KMS-11 (cell line): ENCODE results near the gene PPARGC1A.

ENCODE experiments used
- H2AFZ ChIP-seq: fragments of 200-600 bp; sonication (generic); 2 replicates; pipeline ENCODE4 v1.6.1; 2016; ENCODE audit warnings: antibody characterized with exemption, mixed run types, low read depth
- H3K27ac ChIP-seq: fragments of 200-600 bp; sonication (generic); 2 replicates; pipeline ENCODE4 v1.6.1; 2016; ENCODE audit warnings: mild to moderate bottlenecking, mixed run types
- H3K27me3 ChIP-seq: fragments of 200-600 bp; sonication (generic); 2 replicates; pipeline ENCODE4 v1.6.1; 2017; ENCODE audit warnings: mild to moderate bottlenecking, low read depth, mixed run types, moderate library complexity; ENCODE audit not compliant: insufficient read depth
- H3K36me3 ChIP-seq: fragments of 200-600 bp; sonication (generic); 2 replicates; pipeline ENCODE4 v1.6.1; 2017; ENCODE audit warnings: mild to moderate bottlenecking, mixed run types; ENCODE audit not compliant: insufficient read depth
- H3K4me1 ChIP-seq: fragments of 200-600 bp; sonication (generic); 2 replicates; pipeline ENCODE4 v1.6.1; 2016; ENCODE audit warnings: mild to moderate bottlenecking, low read depth, mixed run types; ENCODE audit not compliant: poor library complexity, severe bottlenecking
- H3K4me2 ChIP-seq: fragments of 200-600 bp; sonication (generic); 2 replicates; pipeline ENCODE4 v1.7.0; 2016; ENCODE audit warnings: mild to moderate bottlenecking, mixed run types
- H3K4me3 ChIP-seq: fragments of 200-600 bp; sonication (generic); IDR thresholded peaks from 2 replicates; pipeline ENCODE4 v1.6.1; 2017; ENCODE audit warnings: low read depth, low read length, mixed read lengths; ENCODE audit not compliant: insufficient read depth
- H3K79me2 ChIP-seq: fragments of 200-600 bp; sonication (generic); 2 replicates; pipeline ENCODE4 v1.6.1; 2016; ENCODE audit warnings: low read depth, mixed run types; ENCODE audit not compliant: insufficient read depth
- H3K9ac ChIP-seq: fragments of 200-600 bp; sonication (generic); 2 replicates; pipeline ENCODE4 v1.6.1; 2016; ENCODE audit warnings: mild to moderate bottlenecking, mixed run types
- H4K20me1 ChIP-seq: fragments of 200-600 bp; sonication (generic); 2 replicates; pipeline ENCODE4 v1.6.1; 2016; ENCODE audit warnings: mild to moderate bottlenecking, mixed run types; ENCODE audit not compliant: insufficient read depth
- CTCF ChIP-seq: fragments of 200-600 bp; sonication (generic); conservative IDR thresholded peaks from 2 replicates; pipeline ENCODE4 v1.6.1; 2017; ENCODE audit warnings: low read depth, mild to moderate bottlenecking, antibody characterized with exemption, low read length, moderate library complexity, mixed read lengths

The PPARGC1A gene

GRCh38 chr4:23769406-23769805 is 120.4 kb downstream of the PPARGC1A start:
- no peaks in the 10 kb centered on the region for H4K20me1 ChIP-seq
- H3K27me3 ChIP-seq = no peaks in the 10 kb centered on the region
- H3K4me2 ChIP-seq = no peak overlapping the region
- H3K27ac ChIP-seq = no peak overlapping the region
- no peaks in the 10 kb centered on the region for H3K79me2 ChIP-seq
- no peak overlapping the region for H3K9ac ChIP-seq
- no peak overlapping the region for H3K4me3 ChIP-seq
- H3K36me3 ChIP-seq = no peaks in the 10 kb centered on the region
- H2AFZ ChIP-seq = no peak overlapping the region
- no peak for TF ChIP-seq CTCF
- H3K4me1 ChIP-seq = peaks cover 13% of the 10 kb centered on the region

GRCh38 chr4:23768541-23768940 is 121.3 kb downstream of the PPARGC1A start:
- Histone ChIP-seq H3K79me2 (no peaks in the 10 kb centered on the region), H3K27ac (no peak overlapping the region), H3K36me3 (no peaks in the 10 kb centered on the region), H3K4me3 (no peak overlapping the region), H2AFZ (no peak overlapping the region), H4K20me1 (no peaks in the 10 kb centered on the region), H3K9ac (no peak overlapping the region), H3K4me1 (peaks cover 13% of the 10 kb centered on the region), H3K27me3 (no peaks in the 10 kb centered on the region), H3K4me2 (no peak overlapping the region)
- TF ChIP-seq CTCF = no peak

- no peaks in the 10 kb centered on the region for H3K79me2 ChIP-seq
- H4K20me1 ChIP-seq = no peaks in the 10 kb centered on the region
- H3K4me3 ChIP-seq = no peak overlapping the region
- no peaks in the 10 kb centered on the region for H3K27me3 ChIP-seq
- H3K4me1 ChIP-seq = peaks cover 13% of the 10 kb centered on the region
- no peak overlapping the region for H2AFZ ChIP-seq
- no peak for TF ChIP-seq CTCF
- H3K27ac ChIP-seq = no peak overlapping the region
- H3K36me3 ChIP-seq = no peaks in the 10 kb centered on the region
- H3K4me2 ChIP-seq = no peak overlapping the region
- no peak overlapping the region for H3K9ac ChIP-seq
These were observed 123.5 kb downstream of the PPARGC1A start for GRCh38 chr4:23766344-23766743.

GRCh38 chr4:23763559-23763958 is 126.3 kb downstream of the PPARGC1A start:
- peaks cover 4% of the 10 kb centered on the region for H3K4me1 ChIP-seq
- no peak for TF ChIP-seq CTCF
- H3K4me3 ChIP-seq = no peak overlapping the region
- no peaks in the 10 kb centered on the region for H3K79me2 ChIP-seq
- no peak overlapping the region for H3K9ac ChIP-seq
- H3K27ac ChIP-seq = no peak overlapping the region
- H3K36me3 ChIP-seq = no peaks in the 10 kb centered on the region
- no peak overlapping the region for H2AFZ ChIP-seq
- H3K27me3 ChIP-seq = no peaks in the 10 kb centered on the region
- no peaks in the 10 kb centered on the region for H4K20me1 ChIP-seq
- H3K4me2 ChIP-seq = no peak overlapping the region

GRCh38 chr4:23762551-23762950 is 127.3 kb downstream of the PPARGC1A start:
- Histone ChIP-seq H3K79me2 (no peaks in the 10 kb centered on the region), H3K27me3 (no peaks in the 10 kb centered on the region), H3K4me2 (no peak overlapping the region), H2AFZ (no peak overlapping the region), H3K4me3 (no peak overlapping the region), H3K4me1 (no peaks in the 10 kb centered on the region), H4K20me1 (no peaks in the 10 kb centered on the region), H3K9ac (no peak overlapping the region), H3K27ac (no peak overlapping the region), H3K36me3 (no peaks in the 10 kb centered on the region)
- no peak for TF ChIP-seq CTCF
